Upper lobe of left lung (tissue), 6 donors: ENCODE measurements around the gene IGSF21. TPM values are rescaled to one million over a fixed set of nuclear protein-coding genes. Genes with fewer than 3 reads are reported as not detected.

Experiments used
- ATAC-seq, 2 donors: fragments of 200-7000 bp; cut with Tn5 transposase; one replicate each; pipeline ENCODE4 v1.9.1; 2022; ENCODE audit warnings: mild to moderate bottlenecking in 2 of 2, moderate library complexity in 2 of 2; ENCODE audit not compliant: low FRiP score in 2 of 2
- DNase-seq, 2 donors: peaks; one replicate each; pipeline ENCODE4 v3.0.0-alpha.2; 2019 to 2020
- H3K27ac ChIP-seq, 4 donors: fragments of 200-600 bp; sonication (generic); one replicate each; pipeline ENCODE4 v1.5.1; 2016 to 2019
- H3K27me3 ChIP-seq, 4 donors: fragments of 200-600 bp; sonication (generic); one replicate each; pipeline ENCODE4 v1.5.1; 2017 to 2019
- H3K36me3 ChIP-seq, 4 donors: fragments of 200-600 bp; sonication (generic); one replicate each; pipeline ENCODE4 v1.5.1; 2016 to 2019
- H3K4me1 ChIP-seq, 4 donors: fragments of 200-600 bp; sonication (generic); one replicate each; pipeline ENCODE4 v1.5.1; 2018 to 2019
- H3K4me3 ChIP-seq, 4 donors: fragments of 200-600 bp; sonication (generic); one replicate each; pipeline ENCODE4 v1.5.1; 2017 to 2019; ENCODE audit warnings: mild to moderate bottlenecking in 2 of 4, moderate library complexity in 1 of 4
- H3K9me3 ChIP-seq, 4 donors: fragments of 200-600 bp; sonication (generic); one replicate each; pipeline ENCODE4 v1.5.1; 2018 to 2019
- EP300 ChIP-seq, 4 donors: sonication (generic); formaldehyde crosslinking; IDR thresholded peaks; one replicate each; pipeline ENCODE4 v1.5.1; 2017; ENCODE audit warnings: antibody characterized with exemption in 4 of 4, control low read depth in 2 of 4
- POLR2A ChIP-seq, 4 donors: fragments of 450-650 bp; IDR thresholded peaks; one replicate each; pipeline ENCODE4 v1.5.1; 2016 to 2017; ENCODE audit warnings: antibody characterized with exemption in 4 of 4, mild to moderate bottlenecking in 2 of 4
- POLR2AphosphoS5 ChIP-seq, 2 donors: sonication (generic); formaldehyde crosslinking; IDR thresholded peaks; one replicate each; pipeline ENCODE4 v1.5.1; 2017; ENCODE audit warnings: antibody characterized with exemption in 2 of 2
- WGBS, 2 donors: methylation state at CpG; one replicate each; pipeline ENCODE4 v1.1.5; 2017 to 2018; 5-methylcytosine and 5-hydroxymethylcytosine counted together
- total RNA-seq, 6 donors: library from RNA; depleted of rRNA in 4 of 6; stranded (reverse); fragments of >200 nt in 4 of 6; gene quantifications; one replicate each; pipeline versions ENCODE4 v1.1.0 to v1.2.1, GENCODE V29; 2016 to 2021
- TF ChIP-seq, protein P1 (sequence below), 6 experiments: fragments of 450-650 bp in 4 of 6; fragments of 200-600 bp in 2 of 6; sonication (generic) in 2 of 6; IDR thresholded peaks; one replicate each; pipeline ENCODE4 v1.5.1; 2016 to 2019; ENCODE audit warnings: antibody characterized with exemption in 6 of 6
- donor health status: DM: no; HTN: no; CAD: no; lungs with moderate emphysema.
- donor health status: DM: no; HTN: yes; CAD: no; lungs with severe emphysema.

Gene IGSF21
- total RNA-seq, 6 donors from 2014 or later = 1.1 to 2.9 (median 2.0) TPM; not detected in 1

DNA sequence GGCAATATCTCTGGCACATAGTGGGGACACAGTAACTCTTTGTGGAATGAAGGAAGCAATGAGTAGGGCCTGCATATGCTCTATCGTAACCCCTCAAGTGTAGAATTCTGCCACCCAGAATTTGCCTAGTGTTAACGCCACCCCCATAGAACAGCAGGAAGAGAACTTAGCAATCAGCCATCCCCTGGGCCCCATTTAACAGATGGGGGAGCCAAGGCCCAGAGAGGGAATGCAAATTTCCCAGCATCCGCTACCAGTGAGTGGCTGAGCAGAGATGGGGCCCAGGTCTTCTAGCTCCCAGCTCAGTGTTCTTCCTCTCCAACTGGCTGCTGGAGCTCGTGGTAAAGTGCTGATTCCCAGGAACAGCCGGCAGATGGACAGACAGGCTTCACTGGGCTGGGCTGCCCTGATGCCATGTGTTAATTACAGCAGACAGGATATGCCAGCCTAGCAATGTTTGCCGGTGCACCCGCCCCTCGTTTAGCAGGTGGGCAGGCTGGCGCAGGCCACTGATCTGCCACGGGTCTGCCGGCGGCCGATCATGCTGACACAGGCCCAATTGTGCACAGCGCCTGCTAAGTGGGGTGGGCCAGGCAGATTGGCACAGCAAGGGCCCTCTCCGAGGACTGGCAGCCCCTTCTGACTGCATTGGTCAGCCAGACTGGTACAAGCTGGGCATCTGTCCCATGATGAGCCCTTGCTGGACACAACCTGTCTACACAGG lies 171.9 kb downstream of the IGSF21 start:
- 85 to 88% methylated on average over 4 to 15 of the region's 15 CpGs for WGBS, 2 donors
- peaks cover 0 to 5% (median 0%) of the 10 kb centered on the region in 4 donors for H3K27me3 ChIP-seq
- no peaks in the 10 kb centered on the region for H3K9me3 ChIP-seq
- no peaks in the 10 kb centered on the region for H3K36me3 ChIP-seq
- H3K4me3 ChIP-seq = no peak overlapping the region
- ATAC-seq (no peak), DNase-seq (peak in 1 of 2 donors; percentile 54)
- H3K27ac ChIP-seq = no peak overlapping the region
- no peaks in the 10 kb centered on the region for H3K4me1 ChIP-seq
- TF ChIP-seq POLR2AphosphoS5 (IDR thresholded peaks at IDR 0.05) (no peak), EP300 (IDR thresholded peaks at IDR 0.05) (no peak), POLR2A (IDR thresholded peaks at IDR 0.05) (no peak)
- TF ChIP-seq, protein P1, sequence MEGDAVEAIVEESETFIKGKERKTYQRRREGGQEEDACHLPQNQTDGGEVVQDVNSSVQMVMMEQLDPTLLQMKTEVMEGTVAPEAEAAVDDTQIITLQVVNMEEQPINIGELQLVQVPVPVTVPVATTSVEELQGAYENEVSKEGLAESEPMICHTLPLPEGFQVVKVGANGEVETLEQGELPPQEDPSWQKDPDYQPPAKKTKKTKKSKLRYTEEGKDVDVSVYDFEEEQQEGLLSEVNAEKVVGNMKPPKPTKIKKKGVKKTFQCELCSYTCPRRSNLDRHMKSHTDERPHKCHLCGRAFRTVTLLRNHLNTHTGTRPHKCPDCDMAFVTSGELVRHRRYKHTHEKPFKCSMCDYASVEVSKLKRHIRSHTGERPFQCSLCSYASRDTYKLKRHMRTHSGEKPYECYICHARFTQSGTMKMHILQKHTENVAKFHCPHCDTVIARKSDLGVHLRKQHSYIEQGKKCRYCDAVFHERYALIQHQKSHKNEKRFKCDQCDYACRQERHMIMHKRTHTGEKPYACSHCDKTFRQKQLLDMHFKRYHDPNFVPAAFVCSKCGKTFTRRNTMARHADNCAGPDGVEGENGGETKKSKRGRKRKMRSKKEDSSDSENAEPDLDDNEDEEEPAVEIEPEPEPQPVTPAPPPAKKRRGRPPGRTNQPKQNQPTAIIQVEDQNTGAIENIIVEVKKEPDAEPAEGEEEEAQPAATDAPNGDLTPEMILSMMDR (IDR thresholded peaks at IDR 0.05) = no peak

DNA sequence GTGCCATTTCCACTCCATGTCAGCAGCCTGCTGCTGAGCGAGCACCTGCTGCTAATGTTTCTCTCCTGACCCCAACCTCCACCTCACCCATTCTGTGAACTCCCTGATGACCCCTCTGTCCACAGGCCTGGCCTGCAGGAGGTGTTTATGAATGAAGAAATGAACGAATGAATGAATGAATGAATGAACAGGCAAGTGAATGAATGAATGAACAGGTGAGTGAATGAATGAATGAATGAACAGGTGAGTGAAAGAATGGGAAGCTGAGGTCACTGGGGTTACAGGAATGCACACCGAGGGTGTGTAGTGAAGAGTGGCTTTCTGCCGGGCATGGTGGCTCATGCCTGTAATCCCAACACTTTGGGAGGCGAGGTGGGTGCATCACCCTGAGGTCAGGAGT lies 173.4 kb downstream of the IGSF21 start:
- Histone ChIP-seq H3K27me3 (peaks cover 0 to 5% (median 0%) of the 10 kb centered on the region in 4 donors), H3K36me3 (no peaks in the 10 kb centered on the region), H3K4me3 (no peak overlapping the region), H3K27ac (no peak overlapping the region), H3K9me3 (no peaks in the 10 kb centered on the region), H3K4me1 (no peaks in the 10 kb centered on the region)
- DNase-seq (no peak), ATAC-seq (no peak)
- 65 to 74% methylated on average over 5 of the region's 5 CpGs for WGBS, 2 donors
- TF ChIP-seq, protein P1 (IDR thresholded peaks at IDR 0.05) = no peak

DNA sequence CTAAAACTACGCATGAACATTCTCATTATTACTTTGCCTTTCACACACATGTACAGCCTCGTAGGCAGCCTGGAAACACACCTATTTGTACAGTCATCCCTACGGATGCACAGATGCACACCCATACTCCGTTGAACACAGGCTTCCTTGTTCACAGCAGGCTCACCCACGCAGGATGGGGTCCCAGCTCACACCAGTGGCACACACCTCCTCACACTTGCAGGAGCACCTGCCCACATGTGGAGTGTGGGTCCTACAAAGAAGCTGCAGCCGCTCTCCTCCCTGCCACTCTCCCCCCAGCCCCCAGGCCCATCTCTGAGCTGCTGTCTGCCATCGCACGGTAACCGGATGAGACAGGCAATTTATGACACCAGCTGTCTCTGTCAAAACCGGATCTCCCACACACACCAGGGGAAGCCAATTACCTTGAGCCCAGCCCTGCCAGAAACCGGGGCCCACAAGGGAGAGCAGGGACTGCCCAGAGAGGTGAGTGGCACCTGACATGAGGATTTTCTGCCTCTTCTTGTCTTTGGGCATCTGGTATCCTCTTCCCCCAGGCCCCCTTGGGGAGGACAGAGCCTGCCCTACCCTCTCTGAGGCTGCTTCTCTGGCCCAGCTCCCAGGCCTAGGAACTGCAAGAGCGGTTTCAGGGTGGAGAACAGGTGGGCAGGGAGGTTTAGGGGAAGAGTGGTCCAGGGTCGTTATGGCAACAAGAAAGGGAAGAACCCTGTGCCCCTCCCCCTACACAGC lies 175.4 kb downstream of the IGSF21 start:
- TF ChIP-seq, protein P1 (IDR thresholded peaks at IDR 0.05) = no peak
- TF ChIP-seq POLR2AphosphoS5 (IDR thresholded peaks at IDR 0.05) (no peak), EP300 (IDR thresholded peaks at IDR 0.05) (no peak), POLR2A (IDR thresholded peaks at IDR 0.05) (no peak)
- Histone ChIP-seq H3K9me3 (no peaks in the 10 kb centered on the region), H3K27me3 (peaks cover 0 to 5% (median 0%) of the 10 kb centered on the region in 4 donors), H3K36me3 (no peaks in the 10 kb centered on the region), H3K4me3 (no peak overlapping the region), H3K27ac (no peak overlapping the region), H3K4me1 (no peaks in the 10 kb centered on the region)
- no peak for ATAC-seq
- no peak for DNase-seq
- 58 to 64% methylated on average over 10 to 13 of the region's 13 CpGs for WGBS, 2 donors

DNA sequence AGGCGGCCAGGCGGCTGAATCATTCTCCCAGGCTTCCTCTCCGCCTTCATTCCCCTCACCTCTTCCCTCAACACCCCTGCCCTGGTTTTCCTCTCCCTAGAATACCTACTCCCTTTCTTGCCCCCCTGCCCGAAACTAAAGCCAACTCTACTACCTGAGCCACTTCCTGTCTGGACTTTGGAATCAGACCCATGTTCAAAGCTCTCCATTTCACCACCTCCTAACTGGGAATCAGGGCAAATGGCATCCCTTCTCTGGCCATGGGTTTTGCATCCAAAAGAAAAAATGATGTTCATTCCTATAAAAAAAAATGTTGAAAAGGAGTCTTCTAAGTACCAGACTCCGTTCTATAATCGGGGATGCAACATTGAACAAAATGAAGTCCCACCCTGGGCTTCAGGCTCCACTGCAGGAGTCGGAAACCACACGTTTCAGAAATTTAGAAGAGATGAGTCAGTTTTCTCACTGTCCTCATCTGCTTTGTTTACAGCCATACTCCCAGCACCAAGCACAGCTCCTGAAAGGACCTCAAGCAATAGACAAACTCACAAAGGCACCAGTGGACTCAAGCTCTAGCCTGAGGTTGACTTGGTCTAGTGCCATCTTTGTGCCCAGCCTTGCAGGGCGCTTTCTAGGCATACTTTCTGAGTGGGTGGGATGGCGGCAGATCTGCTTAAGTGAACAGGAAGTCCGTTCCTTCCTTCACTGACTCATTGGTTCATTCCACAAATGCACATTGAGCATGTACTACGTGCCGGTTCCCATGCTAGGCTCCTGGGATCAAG lies 176.2 kb downstream of the IGSF21 start:
- H3K36me3 ChIP-seq = no peaks in the 10 kb centered on the region
- no peak overlapping the region for H3K27ac ChIP-seq
- H3K4me3 ChIP-seq = no peak overlapping the region
- H3K4me1 ChIP-seq = no peaks in the 10 kb centered on the region
- DNase-seq (no peak), ATAC-seq (no peak)
- peaks cover 0 to 5% (median 0%) of the 10 kb centered on the region in 4 donors for H3K27me3 ChIP-seq
- TF ChIP-seq POLR2AphosphoS5 (IDR thresholded peaks at IDR 0.05) = no peak
- no peak for TF ChIP-seq POLR2A (IDR thresholded peaks at IDR 0.05)
- TF ChIP-seq EP300 (IDR thresholded peaks at IDR 0.05) = no peak
- TF ChIP-seq, protein P1 (IDR thresholded peaks at IDR 0.05) = no peak
- WGBS, 2 donors = 57 to 61% methylated on average over 13 of the region's 13 CpGs
- no peaks in the 10 kb centered on the region for H3K9me3 ChIP-seq
